ENCODE measurements around the gene MACF1. TPM values are rescaled to one million over a fixed set of nuclear protein-coding genes. Genes with fewer than 3 reads are reported as not detected.

Gene MACF1
- total RNA-seq, 1 experiment from 2014 or later = 103 TPM

DNA sequence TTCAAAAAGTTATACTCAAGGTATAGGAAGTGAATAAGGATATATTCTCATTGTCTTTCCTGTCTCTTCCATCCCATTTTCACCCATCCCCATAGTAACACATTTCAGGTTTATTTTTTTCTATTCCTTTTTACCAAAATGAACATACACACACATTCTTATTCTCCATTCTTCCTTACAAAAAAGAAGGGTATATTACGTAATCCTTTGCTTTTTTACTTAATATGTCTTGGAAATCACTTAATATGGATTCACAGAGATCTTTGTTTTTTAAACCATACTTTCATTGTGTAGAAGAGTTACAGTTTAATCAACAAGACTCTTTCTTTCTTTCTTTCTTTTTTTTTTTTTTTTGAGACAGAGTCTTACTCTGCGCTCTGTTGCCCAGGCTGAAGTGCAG lies 158.8 kb downstream of the MACF1 start:
- ChIA-PET CTCF (no interaction called here), POLR2A (ENCODE audit: unreplicated experiment) (no interaction called here)
- Histone ChIP-seq H3K9me3 (ENCODE audit: low read length) (no peaks in the 10 kb centered on the region), H2AFZ (ENCODE audit: low read length) (no peak overlapping the region), H3K27ac (ENCODE audit: low read length) (no peak overlapping the region), H3K4me3 (ENCODE audit: low read length) (no peak overlapping the region), H3F3A (ENCODE audit: low read length, unreplicated experiment) (no peaks in the 10 kb centered on the region), H4K20me1 (ENCODE audit: low read length) (no peaks in the 10 kb centered on the region), H3K9ac (ENCODE audit: low read length) (no peak overlapping the region), H3K4me2 (ENCODE audit: low read length) (no peak overlapping the region), H3K79me2 (ENCODE audit: low read length) (no peaks in the 10 kb centered on the region), H3K4me1 (ENCODE audit: insufficient read depth, low read length) (no peaks in the 10 kb centered on the region), H3K9me2 (replicated peaks; ENCODE audit: low read length) (no peaks in the 10 kb centered on the region), H3K36me3 (ENCODE audit: low read depth, low read length) (peaks cover 14% of the 10 kb centered on the region; the same call in 1 of the 2 replicates), H3K27me3 (ENCODE audit: low read length) (no peaks in the 10 kb centered on the region)
- intact Hi-C loops (cut with micrococcal nuclease) = no loop called here
- TF ChIP-seq EZH2phosphoT487 (IDR thresholded peaks at IDR 0.05; ENCODE audit: borderline replicate concordance, low read length) (no peak), EZH2 (IDR thresholded peaks at IDR 0.05; ENCODE audit: low read length, unreplicated experiment) (no peak)
- TF ChIP-seq, protein P1, sequence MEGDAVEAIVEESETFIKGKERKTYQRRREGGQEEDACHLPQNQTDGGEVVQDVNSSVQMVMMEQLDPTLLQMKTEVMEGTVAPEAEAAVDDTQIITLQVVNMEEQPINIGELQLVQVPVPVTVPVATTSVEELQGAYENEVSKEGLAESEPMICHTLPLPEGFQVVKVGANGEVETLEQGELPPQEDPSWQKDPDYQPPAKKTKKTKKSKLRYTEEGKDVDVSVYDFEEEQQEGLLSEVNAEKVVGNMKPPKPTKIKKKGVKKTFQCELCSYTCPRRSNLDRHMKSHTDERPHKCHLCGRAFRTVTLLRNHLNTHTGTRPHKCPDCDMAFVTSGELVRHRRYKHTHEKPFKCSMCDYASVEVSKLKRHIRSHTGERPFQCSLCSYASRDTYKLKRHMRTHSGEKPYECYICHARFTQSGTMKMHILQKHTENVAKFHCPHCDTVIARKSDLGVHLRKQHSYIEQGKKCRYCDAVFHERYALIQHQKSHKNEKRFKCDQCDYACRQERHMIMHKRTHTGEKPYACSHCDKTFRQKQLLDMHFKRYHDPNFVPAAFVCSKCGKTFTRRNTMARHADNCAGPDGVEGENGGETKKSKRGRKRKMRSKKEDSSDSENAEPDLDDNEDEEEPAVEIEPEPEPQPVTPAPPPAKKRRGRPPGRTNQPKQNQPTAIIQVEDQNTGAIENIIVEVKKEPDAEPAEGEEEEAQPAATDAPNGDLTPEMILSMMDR (conservative IDR thresholded peaks at IDR 0.05; ENCODE audit: low read depth, low read length) = no peak
- no peak for DNase-seq
- no peak for ATAC-seq
- no TSS peak for BruUV-seq (replicated peaks)

DNA sequence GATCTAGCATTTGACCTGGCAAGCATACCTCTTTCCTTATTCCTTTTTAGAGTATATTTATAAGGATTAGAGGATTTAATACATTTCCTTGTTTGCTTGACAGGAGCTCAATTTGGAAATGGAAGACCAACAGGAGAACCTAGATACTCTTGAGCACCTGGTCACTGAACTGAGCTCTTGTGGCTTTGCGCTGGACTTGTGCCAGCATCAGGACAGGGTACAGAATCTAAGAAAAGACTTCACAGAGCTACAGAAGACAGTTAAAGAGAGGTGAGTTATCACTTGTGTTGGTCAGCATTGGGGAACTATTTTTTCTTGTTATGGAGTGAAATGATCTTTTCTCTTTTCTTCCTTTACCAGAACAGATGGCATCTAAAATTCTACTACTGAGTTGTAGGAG lies 163.6 kb downstream of the MACF1 start:
- H3K4me3 ChIP-seq (ENCODE audit: low read length) = no peak overlapping the region
- ATAC-seq (no peak), DNase-seq (no peak)
- H3K27me3 ChIP-seq (ENCODE audit: low read length) = no peaks in the 10 kb centered on the region
- H3K4me2 ChIP-seq (ENCODE audit: low read length) = no peak overlapping the region
- H3K79me2 ChIP-seq (ENCODE audit: low read length) = no peaks in the 10 kb centered on the region
- H3K27ac ChIP-seq (ENCODE audit: low read length) = no peak overlapping the region
- intact Hi-C loops (cut with micrococcal nuclease) = no loop called here
- H3K9me2 ChIP-seq (replicated peaks; ENCODE audit: low read length) = no peaks in the 10 kb centered on the region
- no peaks in the 10 kb centered on the region for H3F3A ChIP-seq (ENCODE audit: low read length, unreplicated experiment)
- ChIA-PET CTCF (no interaction called here), POLR2A (ENCODE audit: unreplicated experiment) (no interaction called here)
- no peak overlapping the region for H2AFZ ChIP-seq (ENCODE audit: low read length)
- TF ChIP-seq EZH2 (IDR thresholded peaks at IDR 0.05; ENCODE audit: low read length, unreplicated experiment) (no peak), EZH2phosphoT487 (IDR thresholded peaks at IDR 0.05; ENCODE audit: borderline replicate concordance, low read length) (no peak)
- TF ChIP-seq, protein P1 (conservative IDR thresholded peaks at IDR 0.05; ENCODE audit: low read depth, low read length) = no peak
- no peaks in the 10 kb centered on the region for H3K9me3 ChIP-seq (ENCODE audit: low read length)
- H3K36me3 ChIP-seq (ENCODE audit: low read depth, low read length) = peaks cover 32% of the 10 kb centered on the region
- H3K9ac ChIP-seq (ENCODE audit: low read length) = no peak overlapping the region
- H4K20me1 ChIP-seq (ENCODE audit: low read length) = no peaks in the 10 kb centered on the region
- BruUV-seq (replicated peaks) = no TSS peak
- H3K4me1 ChIP-seq (ENCODE audit: insufficient read depth, low read length) = no peaks in the 10 kb centered on the region

DNA sequence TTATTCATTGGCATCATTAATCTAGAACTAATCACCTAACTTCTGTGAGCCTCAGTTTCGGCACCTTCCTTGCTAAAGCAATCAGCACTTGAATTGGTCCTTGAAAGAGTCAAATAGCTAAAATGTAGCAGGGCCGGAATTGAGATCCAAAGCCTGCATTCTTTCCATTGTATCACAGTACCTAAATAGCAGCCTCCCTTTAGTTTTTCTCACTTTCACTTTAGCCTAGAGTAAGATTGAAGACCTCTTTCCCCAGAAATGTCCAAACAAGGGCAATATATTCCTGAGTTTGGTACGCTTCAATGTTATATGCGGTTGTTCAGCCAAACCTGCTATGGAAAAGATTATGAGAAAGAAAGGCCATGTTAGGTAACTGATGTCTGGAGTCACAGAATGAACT lies 165.1 kb downstream of the MACF1 start:
- no TSS peak for BruUV-seq (replicated peaks)
- no peaks in the 10 kb centered on the region for H3K9me2 ChIP-seq (replicated peaks; ENCODE audit: low read length)
- H3K9ac ChIP-seq (ENCODE audit: low read length) = no peak overlapping the region
- ChIA-PET CTCF (no interaction called here), POLR2A (ENCODE audit: unreplicated experiment) (no interaction called here)
- H3K79me2 ChIP-seq (ENCODE audit: low read length) = no peaks in the 10 kb centered on the region
- TF ChIP-seq, protein P1 (conservative IDR thresholded peaks at IDR 0.05; ENCODE audit: low read depth, low read length) = no peak
- no peak for TF ChIP-seq EZH2phosphoT487 (IDR thresholded peaks at IDR 0.05; ENCODE audit: borderline replicate concordance, low read length)
- no peak for TF ChIP-seq EZH2 (IDR thresholded peaks at IDR 0.05; ENCODE audit: low read length, unreplicated experiment)
- no peaks in the 10 kb centered on the region for H3F3A ChIP-seq (ENCODE audit: low read length, unreplicated experiment)
- H2AFZ ChIP-seq (ENCODE audit: low read length) = no peak overlapping the region
- peaks cover 32% of the 10 kb centered on the region for H3K36me3 ChIP-seq (ENCODE audit: low read depth, low read length)
- H3K9me3 ChIP-seq (ENCODE audit: low read length) = no peaks in the 10 kb centered on the region
- H3K4me3 ChIP-seq (ENCODE audit: low read length) = no peak overlapping the region
- ATAC-seq (no peak), DNase-seq (no peak)
- no peak overlapping the region for H3K4me2 ChIP-seq (ENCODE audit: low read length)
- H4K20me1 ChIP-seq (ENCODE audit: low read length) = no peaks in the 10 kb centered on the region
- no peaks in the 10 kb centered on the region for H3K27me3 ChIP-seq (ENCODE audit: low read length)
- intact Hi-C loops (cut with micrococcal nuclease) = no loop called here
- H3K4me1 ChIP-seq (ENCODE audit: insufficient read depth, low read length) = no peaks in the 10 kb centered on the region
- H3K27ac ChIP-seq (ENCODE audit: low read length) = no peak overlapping the region

All from PC-3 (cell line).